GM23248 (cell line): ENCODE measurements around the gene ACOX3. TPM values are rescaled to one million over a fixed set of nuclear protein-coding genes. Genes with fewer than 3 reads are reported as not detected.
"Not testable (repeated sequence)": the region's sequence is repeated elsewhere in the genome, so short reads cannot be mapped to it uniquely, and the experiment has no call there.

ENCODE experiments used
- DNase-seq: peaks from one replicate; pipeline ENCODE4 v3.0.0-alpha.2; 2015
- H2AFZ ChIP-seq: fragments of 200-600 bp; sonication (generic); 2 replicates; pipeline ENCODE4 v1.6.1; 2016; ENCODE audit warnings: antibody characterized with exemption
- H3F3A ChIP-seq: fragments of 200-600 bp; sonication (generic); 2 replicates; pipeline ENCODE4 v1.6.1; 2016; ENCODE audit warnings: mild to moderate bottlenecking, antibody characterized with exemption, mixed run types; ENCODE audit not compliant: insufficient read depth
- H3K27ac ChIP-seq: fragments of 200-600 bp; sonication (generic); 2 replicates; pipeline ENCODE4 v1.5.1; 2016; ENCODE audit warnings: mild to moderate bottlenecking
- H3K27me3 ChIP-seq: fragments of 200-600 bp; sonication (generic); replicated peaks from 2 replicates; pipeline ENCODE4 v1.6.1; 2016; ENCODE audit warnings: mild to moderate bottlenecking; ENCODE audit not compliant: insufficient read depth
- H3K36me3 ChIP-seq: fragments of 200-600 bp; sonication (generic); 2 replicates; pipeline ENCODE4 v1.6.1; 2016; ENCODE audit warnings: low read depth, mild to moderate bottlenecking
- H3K4me1 ChIP-seq: fragments of 200-600 bp; sonication (generic); 2 replicates; pipeline ENCODE4 v1.6.1; 2016; ENCODE audit warnings: mild to moderate bottlenecking; ENCODE audit not compliant: insufficient read depth
- H3K4me2 ChIP-seq: fragments of 200-600 bp; sonication (generic); one replicate; pipeline ENCODE4 v1.6.1; 2016; ENCODE audit warnings: mild to moderate bottlenecking; ENCODE audit not compliant: unreplicated experiment
- H3K4me3 ChIP-seq: fragments of 200-600 bp; sonication (generic); 2 replicates; pipeline ENCODE4 v1.5.1; 2016; ENCODE audit warnings: mild to moderate bottlenecking
- H3K79me2 ChIP-seq: fragments of 200-600 bp; sonication (generic); 2 replicates; pipeline ENCODE4 v1.6.1; 2016; ENCODE audit warnings: mild to moderate bottlenecking; ENCODE audit not compliant: insufficient read depth
- H3K9ac ChIP-seq: fragments of 200-600 bp; sonication (generic); 2 replicates; pipeline ENCODE4 v1.6.1; 2016; ENCODE audit warnings: mild to moderate bottlenecking
- H3K9me2 ChIP-seq: fragments of 200-600 bp; sonication (generic); 2 replicates; pipeline ENCODE4 v1.6.1; 2016; ENCODE audit warnings: mixed run types, mild to moderate bottlenecking, moderate library complexity; ENCODE audit not compliant: insufficient read depth
- H3K9me3 ChIP-seq: fragments of 200-600 bp; sonication (generic); one replicate; pipeline ENCODE4 v1.6.1; 2017; ENCODE audit warnings: low read depth
- H4K20me1 ChIP-seq: fragments of 200-600 bp; sonication (generic); 2 replicates; pipeline ENCODE4 v1.6.0; 2016; ENCODE audit not compliant: insufficient read depth
- EZH2 ChIP-seq: fragments of 200-600 bp; sonication (generic); IDR thresholded peaks from 2 replicates; pipeline ENCODE4 v1.6.1; 2018; ENCODE audit warnings: antibody characterized with exemption, mild to moderate bottlenecking; ENCODE audit not compliant: insufficient read depth, poor library complexity, severe bottlenecking
- EZH2phosphoT487 ChIP-seq: fragments of 200-600 bp; sonication (generic); IDR thresholded peaks from 2 replicates; pipeline ENCODE4 v1.6.1; 2018; ENCODE audit warnings: antibody characterized with exemption, moderate library complexity, mild to moderate bottlenecking, low read depth; ENCODE audit not compliant: insufficient read depth
- WGBS, 2 experiments: methylation state at CpG; one replicate each; pipeline ENCODE4 v1.1.6; 2015 to 2017; ENCODE audit warnings: low lambda C conversion rate in 2 of 2, low coverage in 1 of 2; ENCODE audit errors: missing lambda C conversion rate in 2 of 2; 5-methylcytosine and 5-hydroxymethylcytosine counted together
- in situ Hi-C: fragments of 300-500 bp; cut with MboI; formaldehyde crosslinking; loops from 2 replicates; pipeline ENCODE4 v1.15.0; 2020
- polyA plus RNA-seq: library from polyadenylated mRNA; unstranded; fragments of >200 nt; fragmentation: Nextera tagmentation; extraction: Ambion mirVana; gene quantifications from 2 replicates; pipeline ENCODE4 v1.2.1, GENCODE V29; 2016
- total RNA-seq: library from RNA; depleted of rRNA; stranded (reverse); fragments of >200 nt; shearing (Covaris generic); gene quantifications from 2 replicates; pipeline ENCODE4 v1.2.3, GENCODE V29; 2014

The ACOX3 gene
- total and polyA plus RNA-seq, 2 experiments from 2014 or later: 24.7 to 33.8 TPM

DNA sequence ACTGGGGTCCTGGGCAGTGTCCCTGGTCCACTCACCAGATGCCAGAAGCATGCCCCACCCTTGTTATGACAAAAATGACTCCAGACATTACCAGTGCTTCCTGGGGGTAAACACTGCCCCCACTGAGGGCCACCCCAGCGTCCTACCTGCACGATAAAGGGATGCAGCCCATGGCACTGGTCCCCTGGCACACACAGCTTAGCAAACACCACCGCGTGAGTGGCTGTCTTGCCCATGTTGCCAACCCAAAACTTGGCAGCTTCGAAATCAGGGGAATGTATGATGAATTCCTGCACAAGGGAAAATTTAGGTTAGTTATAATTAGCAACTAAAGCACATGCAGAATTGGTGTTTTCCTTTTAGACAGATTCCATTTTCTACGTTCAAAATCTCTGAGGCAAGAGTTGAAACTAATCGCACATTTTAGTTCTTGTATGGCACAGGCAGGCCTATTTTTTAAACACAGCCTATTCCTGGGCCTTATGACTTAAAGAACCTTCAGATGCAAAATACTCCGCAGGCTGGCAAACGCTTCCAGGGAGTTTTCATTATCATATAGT, 30.4 kb downstream of the ACOX3 start:
- Histone ChIP-seq H3K4me2 (no peak overlapping the region), H3K79me2 (no peaks in the 10 kb centered on the region), H3K36me3 (0 out of 2 replicates have a peak, but pooled peaks cover 9% of the 10 kb centered on the region), H3K4me1 (peaks cover 6% of the 10 kb centered on the region; the same call in 1 of the 2 replicates), H3K9ac (no peak overlapping the region), H3F3A (peaks cover 8% of the 10 kb centered on the region; the same call in 1 of the 2 replicates), H3K9me3 (no peaks in the 10 kb centered on the region), H3K9me2 (no peaks in the 10 kb centered on the region), H2AFZ (no peak overlapping the region), H3K4me3 (no peak overlapping the region), H4K20me1 (no peaks in the 10 kb centered on the region), H3K27ac (no peak overlapping the region), H3K27me3 (no peaks in the 10 kb centered on the region)
- WGBS, 2 experiments: 43 to 45% methylated on average over 9 of the region's 9 CpGs
- in situ Hi-C loops: no loop called here
- TF ChIP-seq EZH2phosphoT487 (no peak), EZH2 (no peak)
- DNase-seq: peak; percentile 17

- Histone ChIP-seq H3K4me1 (peaks cover 6% of the 10 kb centered on the region; the same call in 1 of the 2 replicates), H4K20me1 (no peaks in the 10 kb centered on the region), H3F3A (peaks cover 8% of the 10 kb centered on the region; the same call in 1 of the 2 replicates), H3K27ac (no peak overlapping the region), H3K36me3 (0 out of 2 replicates have a peak, but pooled peaks cover 7% of the 10 kb centered on the region), H3K4me3 (no peak overlapping the region), H3K27me3 (no peaks in the 10 kb centered on the region), H3K4me2 (no peak overlapping the region), H3K9me3 (no peaks in the 10 kb centered on the region), H3K9ac (no peak overlapping the region), H2AFZ (no peak overlapping the region), H3K9me2 (no peaks in the 10 kb centered on the region), H3K79me2 (no peaks in the 10 kb centered on the region)
- WGBS, 2 experiments: 36 to 51% methylated on average over 13 to 15 of the region's 17 CpGs
- peak; percentile 48 for DNase-seq
- TF ChIP-seq EZH2 (no peak), EZH2phosphoT487 (no peak)
- in situ Hi-C loops: no loop called here
Measured at GRCh38 chr4:8409264-8410065, 31.1 kb downstream of the ACOX3 start.

DNA sequence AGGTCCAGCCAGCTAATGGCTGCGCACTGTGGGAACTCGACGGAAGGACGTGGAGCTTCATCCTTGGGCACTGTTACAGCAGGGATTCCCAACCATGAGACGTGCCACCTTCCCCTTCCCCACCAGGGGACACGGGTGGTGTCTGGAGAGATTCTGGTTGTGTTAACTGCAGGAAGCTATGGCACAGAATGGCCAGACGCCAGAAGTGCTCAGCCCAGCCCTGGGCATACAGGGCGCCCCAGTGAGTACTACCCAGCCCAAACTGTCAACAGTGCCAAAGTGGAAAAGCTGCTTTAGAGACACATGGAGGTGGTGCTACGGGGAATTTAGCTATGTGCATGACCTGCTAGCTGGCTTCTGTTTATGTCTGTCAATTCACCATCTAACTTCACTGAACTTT, 32.8 kb downstream of the ACOX3 start:
- no peak for DNase-seq
- Histone ChIP-seq H3K9ac (no peak overlapping the region), H3K4me2 (no peak overlapping the region), H3K4me3 (no peak overlapping the region), H3K9me2 (no peaks in the 10 kb centered on the region), H3K9me3 (no peaks in the 10 kb centered on the region), H3K79me2 (no peaks in the 10 kb centered on the region), H3K4me1 (peaks cover 6% of the 10 kb centered on the region; the same call in 1 of the 2 replicates), H3K27ac (no peak overlapping the region), H4K20me1 (no peaks in the 10 kb centered on the region), H3K27me3 (no peaks in the 10 kb centered on the region), H2AFZ (no peak overlapping the region), H3K36me3 (0 out of 2 replicates have a peak, but pooled peaks cover 5% of the 10 kb centered on the region), H3F3A (peaks cover 8% of the 10 kb centered on the region; the same call in 1 of the 2 replicates)
- in situ Hi-C loops: no loop called here
- TF ChIP-seq EZH2phosphoT487: no peak
- no peak for TF ChIP-seq EZH2
- WGBS, 2 experiments: 87 to 92% methylated on average over 9 of the region's 9 CpGs

- H4K20me1 ChIP-seq: no peaks in the 10 kb centered on the region
- H3K4me1 ChIP-seq: peaks cover 6% of the 10 kb centered on the region; the same call in 1 of the 2 replicates
- 0 out of 2 replicates have a peak, but pooled peaks cover 5% of the 10 kb centered on the region for H3K36me3 ChIP-seq
- H2AFZ ChIP-seq: no peak overlapping the region
- H3K27ac ChIP-seq: no peak overlapping the region
- 90 to 92% methylated on average over 14 of the region's 14 CpGs for WGBS, 2 experiments
- H3K4me2 ChIP-seq: no peak overlapping the region
- H3K9ac ChIP-seq: no peak overlapping the region
- H3K9me2 ChIP-seq: no peaks in the 10 kb centered on the region
- H3K4me3 ChIP-seq: no peak overlapping the region
- no peak for DNase-seq
- no peaks in the 10 kb centered on the region for H3K79me2 ChIP-seq
- peaks cover 8% of the 10 kb centered on the region; the same call in 1 of the 2 replicates for H3F3A ChIP-seq
- TF ChIP-seq EZH2 (no peak), EZH2phosphoT487 (no peak)
- H3K9me3 ChIP-seq: no peaks in the 10 kb centered on the region
- in situ Hi-C loops: no loop called here
- H3K27me3 ChIP-seq: no peaks in the 10 kb centered on the region
Measured at GRCh38 chr4:8407316-8407715, 33.2 kb downstream of the ACOX3 start.

DNA sequence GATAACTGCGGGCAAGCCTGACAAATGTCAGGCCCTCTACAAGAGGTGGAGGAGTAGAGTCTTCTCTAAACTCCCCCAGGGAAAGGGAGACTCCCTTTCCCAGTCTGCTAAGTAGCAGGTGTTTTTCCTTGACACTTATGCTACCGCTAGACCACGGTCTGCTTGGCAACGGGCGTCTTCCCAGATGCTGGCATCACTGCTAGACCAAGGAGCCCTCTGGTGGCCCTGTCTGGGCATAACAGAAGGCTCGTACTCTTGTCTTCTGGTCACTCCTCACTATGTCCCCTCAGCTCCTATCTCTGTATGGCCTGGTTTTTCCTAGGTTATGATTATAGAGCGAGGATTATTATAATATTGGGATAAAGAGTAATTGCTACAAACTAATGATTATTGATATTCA, 33.6 kb downstream of the ACOX3 start:
- WGBS, 2 experiments: 51 to 56% methylated on average over 7 of the region's 7 CpGs
- in situ Hi-C loops, H3K27ac ChIP-seq, H3K36me3 ChIP-seq, H3K4me2 ChIP-seq, H2AFZ ChIP-seq, H4K20me1 ChIP-seq, H3K4me3 ChIP-seq, H3K9ac ChIP-seq, H3K79me2 ChIP-seq, H3F3A ChIP-seq, H3K9me3 ChIP-seq, H3K9me2 ChIP-seq, H3K27me3 ChIP-seq, H3K4me1 ChIP-seq: not testable (repeated sequence)
- peak; percentile 46 for DNase-seq
